ENCODE results near the gene FBXO31. TPM values are rescaled to one million over a fixed set of nuclear protein-coding genes. Genes with fewer than 3 reads are reported as not detected.

The FBXO31 gene
- total and polyA plus RNA-seq, 2 of the 8 experiments (the other 6 are each of a cell fraction or from before 2014, with no cell fraction given) = 8.3 to 21.6 TPM

GRCh38 chr16:87346517-87347060, 37.0 kb downstream of the FBXO31 start:
- WGBS, 2 experiments (ENCODE audit: extremely low coverage in 1 of 2, insufficient coverage in 1 of 2, insufficient read length in 1 of 2, insufficient replicate concordance in 2 of 2, low coverage in 1 of 2, low lambda C conversion rate in 2 of 2, missing lambda C conversion rate in 1 of 2) = 93% methylated on average over 20 of the region's 21 CpGs; no CpG with 5 or more reads in 1 of the 2 experiments

More at GRCh38 chr16:87346517-87347060, 37.0 kb downstream of the FBXO31 start:
- Histone ChIP-seq H3K79me2 (ENCODE audit: control insufficient read depth in 1 of 2, insufficient read depth in 2 of 2, low read length in 2 of 2) (no peaks in the 10 kb centered on the region; a peak in 1 of 4 replicates), H2BK120ac (replicated peaks; ENCODE audit: low read depth, low read length) (no peak overlapping the region), H3K18ac (ENCODE audit: extremely low read depth, low read length) (no peak overlapping the region; the same call in 1 of the 2 replicates), H3K27me3 (replicated peaks in 1 of 4; ENCODE audit: control insufficient read depth in 3 of 4, extremely low read depth in 1 of 4, insufficient read depth in 3 of 4, low read length in 3 of 4) (no peaks in the 10 kb centered on the region), H4K5ac (ENCODE audit: insufficient read length, low read depth, low read length) (no peak overlapping the region), H2BK12ac (ENCODE audit: low read depth, low read length) (no peak overlapping the region), H3K27ac (ENCODE audit: low read depth, low read length) (no peak overlapping the region), H3K9me3 (ENCODE audit: insufficient read depth in 2 of 2, low read depth in 1 of 2, low read length in 1 of 2) (no peaks in the 10 kb centered on the region), H4K8ac (ENCODE audit: extremely low read depth, insufficient read depth, low read length) (no peak overlapping the region), H3K4me3 (ENCODE audit: extremely low read depth in 1 of 4, insufficient read depth in 2 of 4, low read depth in 3 of 4, low read length in 4 of 4) (no peak overlapping the region), H3K23me2 (ENCODE audit: low read depth, low read length) (no peaks in the 10 kb centered on the region), H3K4me1 (replicated peaks in 1 of 4; ENCODE audit: control insufficient read depth in 3 of 4, insufficient read depth in 4 of 4, low read length in 3 of 4) (peaks cover 0 to 11% (median 1%) of the 10 kb centered on the region in 4 experiments; a peak in 3 of 7 replicates), H3K4ac (replicated peaks; ENCODE audit: insufficient read length, low read depth, low read length) (no peak overlapping the region), H3K36me3 (ENCODE audit: control insufficient read depth in 2 of 4, insufficient read depth in 4 of 4, low read length in 3 of 4) (peaks cover 0 to 5% (median 3%) of the 10 kb centered on the region in 4 experiments; a peak in 5 of 8 replicates), H2BK15ac (ENCODE audit: low read length) (no peak overlapping the region), H2AFZ (ENCODE audit: low read length) (no peak overlapping the region), H3K56ac (replicated peaks; ENCODE audit: insufficient read length, low read depth, low read length) (no peak overlapping the region), H3K9ac (replicated peaks in 1 of 4; ENCODE audit: extremely low read depth in 1 of 4, low read depth in 3 of 4, low read length in 3 of 4) (no peak overlapping the region), H4K91ac (replicated peaks; ENCODE audit: insufficient read length, low read length) (no peak overlapping the region), H3K14ac (ENCODE audit: insufficient read length) (no peak overlapping the region), H2BK20ac (ENCODE audit: low read length) (no peak overlapping the region), H4K20me1 (replicated peaks in 1 of 2; ENCODE audit: control insufficient read depth in 1 of 2, insufficient read depth in 2 of 2, low read length in 2 of 2) (peaks cover 0 to 2% of the 10 kb centered on the region in 2 experiments), H3K4me2 (ENCODE audit: insufficient read depth in 1 of 2, low read depth in 2 of 2, low read length in 2 of 2) (no peak overlapping the region), H3K23ac (ENCODE audit: insufficient read length) (no peak overlapping the region), H2AK5ac (ENCODE audit: low read depth, low read length) (no peak overlapping the region), H2BK5ac (ENCODE audit: low read depth, low read length) (no peak overlapping the region), H3K79me1 (ENCODE audit: low read depth, low read length) (peaks cover 6% of the 10 kb centered on the region)
- ChIA-PET CTCF (ENCODE audit: partially characterized antibody) (interaction anchor here (0.6 to 1.3 kb wide), 2 partner anchors 11 to 14 kb away, joined by 3 to 5 read pairs; no protein-coding TSS in a partner anchor), POLR2A (ENCODE audit: partially characterized antibody) (no interaction called here)
- DNase-seq (ENCODE audit: low read depth in 1 of 2, low spot score in 2 of 2) (no peak), FAIRE-seq (no peak)
- no peak for TF ChIP-seq FOSL1 (IDR thresholded peaks at IDR 0.05; ENCODE audit: insufficient read depth, low read depth, low read length)
- no peak for TF ChIP-seq MAFK (IDR thresholded peaks at IDR 0.05; ENCODE audit: low read depth, low read length)
- TF ChIP-seq JUN (IDR thresholded peaks at IDR 0.05; ENCODE audit: low read depth, low read length) = no peak
- no peak for TF ChIP-seq EP300 (IDR thresholded peaks at IDR 0.05; ENCODE audit: borderline replicate concordance in 1 of 2, low read depth in 2 of 2, low read length in 2 of 2)
- TF ChIP-seq RXRA (IDR thresholded peaks at IDR 0.05; ENCODE audit: insufficient read depth, low read depth, low read length) = no peak
- TF ChIP-seq ATF2 (IDR thresholded peaks at IDR 0.05; ENCODE audit: low read length) = no peak
- TF ChIP-seq BACH1 (IDR thresholded peaks at IDR 0.05; ENCODE audit: low read length) = no peak
- no peak for TF ChIP-seq KDM5A (IDR thresholded peaks at IDR 0.05; ENCODE audit: low read length)
- TF ChIP-seq TAF7 (optimal IDR thresholded peaks at IDR 0.05; ENCODE audit: borderline replicate concordance, low read depth, low read length) = no peak

Data from H1 (cell line).